Psoas muscle (tissue), 8 donors: ENCODE measurements around the gene SLC46A2. TPM values are rescaled to one million over a fixed set of nuclear protein-coding genes. Genes with fewer than 3 reads are reported as not detected.

Experiments
- ATAC-seq, 4 donors: fragments of 200-7000 bp; cut with Tn5 transposase; one replicate each; pipeline ENCODE4 v1.9.1; 2020; ENCODE audit warnings: moderate library complexity in 3 of 4, mild to moderate bottlenecking in 2 of 4
- DNase-seq, 2 donors: peaks; one replicate each; pipeline ENCODE4 v3.0.0-alpha.2; 2020
- H3K27ac ChIP-seq: fragments of 200-600 bp; one replicate; pipeline ENCODE4 v1.8.0; 2022
- H3K27me3 ChIP-seq, 3 donors: fragments of 200-600 bp in 1 of 3; one replicate each; pipeline versions ENCODE4 v1.6.1 to v1.8.0; 2013 to 2022; ENCODE audit warnings: low read length in 2 of 3, mild to moderate bottlenecking in 2 of 3, moderate library complexity in 1 of 3; ENCODE audit not compliant: insufficient read depth in 3 of 3
- H3K36me3 ChIP-seq, 2 donors: fragments of 200-600 bp in 1 of 2; one replicate each; pipeline versions ENCODE4 v1.6.1 to v1.8.0; 2013 to 2022; ENCODE audit warnings: low read depth in 1 of 2, mild to moderate bottlenecking in 1 of 2, moderate library complexity in 1 of 2; ENCODE audit not compliant: insufficient read depth in 1 of 2
- H3K4me1 ChIP-seq: fragments of 200-600 bp; one replicate; pipeline ENCODE4 v1.8.0; 2022
- H3K4me3 ChIP-seq: fragments of 200-600 bp; one replicate; pipeline ENCODE4 v1.8.0; 2022; ENCODE audit warnings: mild to moderate bottlenecking
- H3K9me3 ChIP-seq: fragments of 200-600 bp; one replicate; pipeline ENCODE4 v1.8.0; 2022
- WGBS, 3 donors: extraction: QIAGEN DNeasy Blood & Tissue Kit; methylation state at CpG; one replicate each; pipeline versions ENCODE4 v1.1.6 to v1.1.7; 2013; 5-methylcytosine and 5-hydroxymethylcytosine counted together
- intact Hi-C, 2 donors: fragments of 100-400 bp; cut with DNase I; formaldehyde crosslinking; loops; one replicate each; pipeline versions ENCODE4 v1.11.0 to v1.14.2; 2022
- polyA plus RNA-seq, 3 donors: library from polyadenylated mRNA; stranded (reverse); fragments of 200-250 nt; gene quantifications; one replicate each; pipeline ENCODE4 v1.2.3, GENCODE V29; 2013
- total RNA-seq, 4 donors: library from RNA; stranded (reverse); fragmentation: NEBNext Ultra II Directional in 2 of 4; extraction: Animal tissue kit (Norgen Biotek cat#: 25700) in 2 of 4; gene quantifications; one replicate each; pipeline versions ENCODE4 v1.2.1 to v1.2.4, GENCODE V29; 2021 to 2023
- TF ChIP-seq, protein P1 (sequence below): fragments of 200-600 bp; IDR thresholded peaks from one replicate; pipeline ENCODE4 v1.8.0; 2022; ENCODE audit warnings: antibody characterized with exemption
- donor health status: healthy with polysubstance abuse.
- donor health status: DM: no; HTN: no; CAD: no; lungs with moderate emphysema.
- donor health status: Bipolar disorder and iron deficiency.
- donor health status: healthy.
- donor health status: DM: yes; HTN: yes; CAD: no.
- donor health status: DM: no; HTN: no; CAD: no.
- donor health status: DM: no; HTN: no; CAD: no.
- donor health status: DM: yes; HTN: yes; CAD: no.

Gene SLC46A2
- total and polyA plus RNA-seq, 7 donors, result 0.01 TPM; not detected in 6

DNA sequence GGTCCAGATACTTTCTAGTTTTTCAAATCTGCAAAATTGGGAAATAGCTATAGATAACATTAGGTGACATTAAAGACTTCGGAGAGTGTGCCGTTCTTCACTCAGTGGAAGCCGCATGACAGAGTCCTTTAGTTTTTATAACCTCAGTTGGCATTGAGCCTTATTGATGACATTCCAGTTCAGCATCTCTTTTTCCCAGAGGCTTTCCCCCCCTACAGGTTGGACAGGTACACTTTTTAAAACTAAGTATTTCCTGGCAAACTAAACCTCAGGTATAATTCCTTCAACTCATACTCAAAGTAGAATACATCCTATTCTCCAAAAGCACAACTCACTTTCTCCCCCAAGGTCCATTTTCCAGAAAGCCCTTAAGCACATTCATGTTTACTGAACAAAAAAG, 58.7 kb downstream of the SLC46A2 start:
- Histone ChIP-seq H3K36me3 (peaks cover 0 to 15% of the 10 kb centered on the region in 2 donors), H3K4me3 (no peak overlapping the region), H3K27ac (no peak overlapping the region), H3K27me3 (no peaks in the 10 kb centered on the region), H3K4me1 (no peaks in the 10 kb centered on the region), H3K9me3 (no peaks in the 10 kb centered on the region)
- 91 to 92% (median 91%) methylated on average over 3 of the region's 3 CpGs for WGBS, 3 donors
- ATAC-seq (no peak), DNase-seq (no peak)
- intact Hi-C loops, result no loop called here
- TF ChIP-seq, protein P1, sequence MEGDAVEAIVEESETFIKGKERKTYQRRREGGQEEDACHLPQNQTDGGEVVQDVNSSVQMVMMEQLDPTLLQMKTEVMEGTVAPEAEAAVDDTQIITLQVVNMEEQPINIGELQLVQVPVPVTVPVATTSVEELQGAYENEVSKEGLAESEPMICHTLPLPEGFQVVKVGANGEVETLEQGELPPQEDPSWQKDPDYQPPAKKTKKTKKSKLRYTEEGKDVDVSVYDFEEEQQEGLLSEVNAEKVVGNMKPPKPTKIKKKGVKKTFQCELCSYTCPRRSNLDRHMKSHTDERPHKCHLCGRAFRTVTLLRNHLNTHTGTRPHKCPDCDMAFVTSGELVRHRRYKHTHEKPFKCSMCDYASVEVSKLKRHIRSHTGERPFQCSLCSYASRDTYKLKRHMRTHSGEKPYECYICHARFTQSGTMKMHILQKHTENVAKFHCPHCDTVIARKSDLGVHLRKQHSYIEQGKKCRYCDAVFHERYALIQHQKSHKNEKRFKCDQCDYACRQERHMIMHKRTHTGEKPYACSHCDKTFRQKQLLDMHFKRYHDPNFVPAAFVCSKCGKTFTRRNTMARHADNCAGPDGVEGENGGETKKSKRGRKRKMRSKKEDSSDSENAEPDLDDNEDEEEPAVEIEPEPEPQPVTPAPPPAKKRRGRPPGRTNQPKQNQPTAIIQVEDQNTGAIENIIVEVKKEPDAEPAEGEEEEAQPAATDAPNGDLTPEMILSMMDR, result no peak

DNA sequence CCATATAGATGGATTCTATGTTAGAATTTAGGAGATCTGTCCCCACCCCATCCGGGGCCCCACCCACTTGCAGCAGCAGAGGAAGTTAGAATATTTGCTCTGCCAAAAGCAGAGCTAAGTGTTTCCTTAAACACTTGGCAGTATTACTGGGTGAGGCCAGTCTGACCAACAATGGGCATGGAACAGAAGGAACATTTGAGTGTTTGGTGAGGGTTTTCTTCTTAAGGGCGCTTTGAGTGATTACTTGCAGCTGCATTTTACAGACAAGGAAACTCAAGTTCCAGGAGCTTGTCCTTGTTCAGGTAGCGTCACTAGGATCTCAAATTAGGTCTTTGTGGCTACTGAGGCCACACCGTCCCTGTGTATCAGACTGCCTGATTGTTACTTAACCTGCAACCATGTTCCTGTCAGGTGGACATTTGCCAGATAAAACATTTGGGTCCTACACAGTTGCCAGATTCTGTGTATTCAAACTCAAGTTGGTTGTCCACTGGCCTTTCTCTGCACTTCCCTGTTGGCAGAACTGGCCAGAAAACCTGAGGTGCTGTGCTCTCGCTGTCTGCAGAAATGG, 59.3 kb downstream of the SLC46A2 start:
- 70 to 78% (median 76%) methylated on average over 5 of the region's 5 CpGs for WGBS, 3 donors
- intact Hi-C loops, result no loop called here
- no peak overlapping the region for H3K27ac ChIP-seq

More for the DNA sequence above, 59.3 kb downstream of the SLC46A2 start:
- no peaks in the 10 kb centered on the region for H3K4me1 ChIP-seq
- no peak overlapping the region for H3K4me3 ChIP-seq
- TF ChIP-seq, protein P1, result no peak
- H3K27me3 ChIP-seq, result no peaks in the 10 kb centered on the region
- H3K36me3 ChIP-seq, result peaks cover 0 to 9% of the 10 kb centered on the region in 2 donors
- no peaks in the 10 kb centered on the region for H3K9me3 ChIP-seq
- DNase-seq, result peak; percentile 26 to 59
- no peak for ATAC-seq

Other genes starting within 250 kb of the SLC46A2 start
- gene INIP, start 172.8 kb downstream of the SLC46A2 start, total RNA-seq, result 10 to 100 TPM in 1 of 4 donors, 1 to 10 TPM in 3; 8.1 to 10.2 (median 9.0) TPM
- 10 to 100 TPM in 2 of 3 donors, 1 to 10 TPM in 1; 3.7 to 17.2 (median 11.1) TPM for gene INIP, start 172.8 kb downstream of the SLC46A2 start, polyA plus RNA-seq
- 1 to 10 TPM; 1.6 to 2.8 (median 2.3) TPM for gene SNX30, start 140.1 kb downstream of the SLC46A2 start, total RNA-seq
- gene SNX30, start 140.1 kb downstream of the SLC46A2 start, polyA plus RNA-seq, result 1 to 10 TPM in 2 of 3 donors, under 1 TPM in 1; 0.55 to 1.4 (median 1.3) TPM
- gene ZNF883, start 121.3 kb upstream of the SLC46A2 start, total RNA-seq, result under 1 TPM in 3 of 4 donors, not detected in 1; 0.34 to 0.66 (median 0.49) TPM
- gene ZNF883, start 121.3 kb upstream of the SLC46A2 start, polyA plus RNA-seq, result 1 to 10 TPM in 1 of 3 donors, under 1 TPM in 2; 0.36 to 1.4 (median 0.62) TPM
- 1 to 10 TPM in 3 of 4 donors, under 1 TPM in 1; 0.54 to 1.6 (median 1.5) TPM for gene ZFP37, start 165.8 kb upstream of the SLC46A2 start, total RNA-seq
- 1 to 10 TPM in 2 of 3 donors, under 1 TPM in 1; 0.77 to 1.2 (median 1.0) TPM for gene ZFP37, start 165.8 kb upstream of the SLC46A2 start, polyA plus RNA-seq